Heart right ventricle (tissue), 16 donors: ENCODE results near the gene MAD1L1. TPM values are rescaled to one million over a fixed set of nuclear protein-coding genes. Genes with fewer than 3 reads are reported as not detected.
"Not testable (repeated sequence)": the region's sequence is repeated elsewhere in the genome, so short reads cannot be mapped to it uniquely, and the experiment has no call there.

Experiments used
- ATAC-seq, 8 donors: fragments of 200-7000 bp; cut with Tn5 transposase; one replicate each; pipeline ENCODE4 v1.9.1; 2020; ENCODE audit warnings: mild to moderate bottlenecking in 8 of 8, moderate library complexity in 8 of 8, moderate number of reproducible peaks in 1 of 8
- DNase-seq, 2 donors: peaks; one replicate each; pipeline ENCODE4 v3.0.0-alpha.2; 2020
- H3K27ac ChIP-seq, 10 donors: fragments of 200-600 bp; sonication (generic) in 2 of 10; one replicate each; pipeline versions ENCODE4 v1.5.0 to v1.8.0; 2020 to 2022; ENCODE audit warnings: mild to moderate bottlenecking in 3 of 10
- H3K27me3 ChIP-seq, 7 donors: fragments of 200-600 bp; one replicate each; pipeline ENCODE4 v1.8.0; 2021 to 2022; ENCODE audit warnings: mild to moderate bottlenecking in 2 of 7
- H3K36me3 ChIP-seq, 9 donors: fragments of 200-600 bp; sonication (generic) in 1 of 9; one replicate each; pipeline versions ENCODE4 v1.5.0 to v1.8.0; 2020 to 2022; ENCODE audit warnings: mild to moderate bottlenecking in 2 of 9
- H3K4me1 ChIP-seq, 9 donors: fragments of 200-600 bp; sonication (generic) in 1 of 9; one replicate each; pipeline versions ENCODE4 v1.5.0 to v1.8.0; 2020 to 2022; ENCODE audit warnings: mild to moderate bottlenecking in 4 of 9
- H3K4me3 ChIP-seq, 10 donors: fragments of 200-600 bp; sonication (generic) in 2 of 10; one replicate each; pipeline versions ENCODE4 v1.5.0 to v1.8.0; 2020 to 2022; ENCODE audit warnings: mild to moderate bottlenecking in 7 of 10, moderate library complexity in 2 of 10
- H3K9me3 ChIP-seq, 11 donors: fragments of 200-600 bp in 10 of 11; sonication (generic) in 2 of 11; one replicate each; pipeline versions ENCODE4 v1.5.0 to v1.8.0; 2013 to 2022; ENCODE audit warnings: mild to moderate bottlenecking in 2 of 11, control low read depth in 1 of 11, moderate library complexity in 1 of 11
- WGBS, 2 donors: extraction: QIAGEN DNeasy Blood & Tissue Kit; methylation state at CpG; one replicate each; pipeline ENCODE4 v1.1.7; 2013; ENCODE audit warnings: inconsistent platforms in 1 of 2; 5-methylcytosine and 5-hydroxymethylcytosine counted together
- intact Hi-C, 10 donors: fragments of 100-400 bp; cut with DNase I; formaldehyde crosslinking; loops; one replicate each; pipeline versions ENCODE4 v1.11.1 to v1.14.2; 2022
- polyA plus RNA-seq, 2 donors: library from polyadenylated mRNA; stranded (reverse); fragments of 200-250 nt; gene quantifications; one replicate each; pipeline ENCODE4 v1.2.3, GENCODE V29; 2013
- total RNA-seq, 10 donors: library from RNA; stranded (reverse); fragmentation: NEBNext Ultra II Directional in 3 of 10; extraction: Animal tissue kit (Norgen Biotek cat#: 25700) in 3 of 10; gene quantifications; one replicate each; pipeline versions ENCODE4 v1.2.1 to v1.2.4, GENCODE V29; 2021 to 2023
- TF ChIP-seq, protein P1 (sequence below), 9 donors: fragments of 200-600 bp; sonication (generic) in 2 of 9; IDR thresholded peaks; one replicate each; pipeline versions ENCODE4 v1.5.0 to v1.8.0; 2021 to 2022; ENCODE audit warnings: antibody characterized with exemption in 9 of 9, mild to moderate bottlenecking in 5 of 9, moderate library complexity in 1 of 9
- donor health status: Arrhythmogenic right ventricular cardiomyopathy.
- donor health status: ischemic (EF 13 %, LVEDD 7.1; RV severe dilation, severe dysfunction).
- donor health status: healthy with polysubstance abuse.
- donor health status: DM: no; HTN: yes; CAD: no.
- donor health status: DM: no; HTN: no; CAD: no.
- donor health status: ischemic (EF 25% LVEDD 6.9; RV normal size, moderate dysfunction).
- donor health status: ischemic (EF 25% LVEDD 5.7; RV mildly dilated, moderate dysfunction).
- donor health status: healthy.
- donor health status: DM: yes; HTN: yes; CAD: no.
- donor health status: Ischemic cardiomyopathy.
- donor health status: ischemic (EF 35%, LVEDD 5.7; RV mildly dilated, moderate dysfunction).
- donor health status: nonischemic (EF 11% LVEDD 7.7; RV severe dilation, severe dysfunction).
- donor health status: DM: yes; HTN: yes; CAD: no.
- donor health status: PGD.
- donor health status: ischemic (EF 29% LVEDD 5.4; RV normal size, mild dysfunction).
- donor health status: nonischemic (EF 23%, LVEDD 6.1; RV moderate dilation, normal function).

MAD1L1 gene
- total and polyA plus RNA-seq, 12 donors, result 13.8 to 46.8 (median 20.2) TPM

DNA sequence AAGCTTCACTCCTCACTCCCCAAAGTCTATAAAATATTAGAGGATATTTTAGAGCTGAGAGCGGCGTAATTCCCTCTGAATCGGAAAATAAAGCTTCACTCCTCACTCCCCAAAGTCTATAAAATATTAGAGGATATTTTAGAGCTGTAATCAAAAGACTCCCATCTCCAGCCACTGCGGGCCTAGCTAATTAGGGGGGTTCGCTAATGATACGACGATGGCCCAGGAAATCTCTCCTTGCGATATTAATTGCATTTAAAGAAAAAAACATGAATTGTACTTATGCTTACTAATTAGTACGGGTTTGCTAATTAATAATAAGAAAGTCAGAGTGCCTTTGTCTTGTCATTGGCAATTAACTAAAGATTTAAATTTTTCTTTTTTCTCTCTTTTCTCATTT lies 235.9 kb downstream of the MAD1L1 start:
- ATAC-seq, result no peak
- no peak for DNase-seq
- Histone ChIP-seq H3K36me3 (peaks cover 0 to 2% (median 0%) of the 10 kb centered on the region in 9 donors), H3K9me3 (no peaks in the 10 kb centered on the region), H3K4me3 (no peak overlapping the region), H3K27me3 (no peaks in the 10 kb centered on the region), H3K4me1 (peaks cover 4 to 19% (median 11%) of the 10 kb centered on the region in 9 donors), H3K27ac (no peak overlapping the region)
- TF ChIP-seq, protein P1, sequence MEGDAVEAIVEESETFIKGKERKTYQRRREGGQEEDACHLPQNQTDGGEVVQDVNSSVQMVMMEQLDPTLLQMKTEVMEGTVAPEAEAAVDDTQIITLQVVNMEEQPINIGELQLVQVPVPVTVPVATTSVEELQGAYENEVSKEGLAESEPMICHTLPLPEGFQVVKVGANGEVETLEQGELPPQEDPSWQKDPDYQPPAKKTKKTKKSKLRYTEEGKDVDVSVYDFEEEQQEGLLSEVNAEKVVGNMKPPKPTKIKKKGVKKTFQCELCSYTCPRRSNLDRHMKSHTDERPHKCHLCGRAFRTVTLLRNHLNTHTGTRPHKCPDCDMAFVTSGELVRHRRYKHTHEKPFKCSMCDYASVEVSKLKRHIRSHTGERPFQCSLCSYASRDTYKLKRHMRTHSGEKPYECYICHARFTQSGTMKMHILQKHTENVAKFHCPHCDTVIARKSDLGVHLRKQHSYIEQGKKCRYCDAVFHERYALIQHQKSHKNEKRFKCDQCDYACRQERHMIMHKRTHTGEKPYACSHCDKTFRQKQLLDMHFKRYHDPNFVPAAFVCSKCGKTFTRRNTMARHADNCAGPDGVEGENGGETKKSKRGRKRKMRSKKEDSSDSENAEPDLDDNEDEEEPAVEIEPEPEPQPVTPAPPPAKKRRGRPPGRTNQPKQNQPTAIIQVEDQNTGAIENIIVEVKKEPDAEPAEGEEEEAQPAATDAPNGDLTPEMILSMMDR (IDR thresholded peaks at IDR 0.05), result no peak
- intact Hi-C loops, result no loop called here
- 96 to 97% methylated on average over 7 to 9 of the region's 9 CpGs for WGBS, 2 donors

GRCh38 chr7:1995911-1996420 lies 236.8 kb downstream of the MAD1L1 start:
- intact Hi-C loops, ATAC-seq, H3K36me3 ChIP-seq, H3K4me3 ChIP-seq, H3K9me3 ChIP-seq, H3K27me3 ChIP-seq, H3K27ac ChIP-seq: not testable (repeated sequence)
- H3K4me1 ChIP-seq, result peaks cover 4 to 19% (median 11%) of the 10 kb centered on the region in 9 donors
- 93 to 96% methylated on average over 24 of the region's 24 CpGs for WGBS, 2 donors
- DNase-seq, result peak in 1 of 2 donors; percentile 11

GRCh38 chr7:1995426-1995825 lies 237.3 kb downstream of the MAD1L1 start:
- H3K4me3 ChIP-seq, result no peak overlapping the region
- no peaks in the 10 kb centered on the region for H3K9me3 ChIP-seq
- DNase-seq (no peak), ATAC-seq (no peak)
- TF ChIP-seq, protein P1 (IDR thresholded peaks at IDR 0.05), result no peak
- no peaks in the 10 kb centered on the region for H3K36me3 ChIP-seq
- H3K4me1 ChIP-seq, result peaks cover 5 to 21% (median 11%) of the 10 kb centered on the region in 9 donors
- WGBS, 2 donors, result 89 to 98% methylated on average over 10 to 11 of the region's 11 CpGs
- intact Hi-C loops, result no loop called here
- H3K27ac ChIP-seq, result no peak overlapping the region
- H3K27me3 ChIP-seq, result no peaks in the 10 kb centered on the region

DNA sequence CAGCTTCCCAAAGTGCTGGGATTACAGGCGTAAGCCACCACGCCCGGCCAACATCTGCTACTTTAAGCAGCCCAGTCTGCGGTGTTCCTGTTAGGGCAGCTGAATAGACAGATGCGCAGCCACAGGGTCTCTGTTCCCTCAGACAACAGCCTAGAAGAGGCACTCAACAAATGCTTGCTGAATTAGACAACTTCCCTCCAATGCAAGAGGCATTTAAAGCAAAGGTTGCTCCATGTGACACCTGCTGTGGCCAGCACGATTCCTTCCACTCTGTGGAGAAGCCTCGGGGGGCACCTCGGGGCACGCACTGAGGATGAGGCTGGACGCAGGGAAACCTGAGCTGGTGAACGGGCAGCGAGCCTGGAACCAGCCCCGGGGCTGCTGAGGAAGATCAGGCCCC lies 237.8 kb downstream of the MAD1L1 start:
- H3K4me3 ChIP-seq, result no peak overlapping the region
- 95 to 96% methylated on average over 13 of the region's 13 CpGs for WGBS, 2 donors
- H3K36me3 ChIP-seq, result no peaks in the 10 kb centered on the region
- no peaks in the 10 kb centered on the region for H3K27me3 ChIP-seq
- ATAC-seq, result no peak
- no peaks in the 10 kb centered on the region for H3K9me3 ChIP-seq
- H3K27ac ChIP-seq, result no peak overlapping the region
- peaks cover 5 to 26% (median 12%) of the 10 kb centered on the region in 9 donors for H3K4me1 ChIP-seq
- DNase-seq, result no peak
- intact Hi-C loops, result loop anchor here in 1 of 10 donors (5.0 kb wide), 1 partner anchor 53 kb away; no protein-coding TSS in a partner anchor
- TF ChIP-seq, protein P1 (IDR thresholded peaks at IDR 0.05), result no peak
